Lower lobe of right lung (tissue), 2 donors: ENCODE data around the gene AQP2. TPM values are rescaled to one million over a fixed set of nuclear protein-coding genes. Genes with fewer than 3 reads are reported as not detected.

Source experiments
- ATAC-seq, 2 donors: fragments of 200-7000 bp; cut with Tn5 transposase; one replicate each; pipeline ENCODE4 v1.9.1; 2020 to 2022; ENCODE audit warnings: mild to moderate bottlenecking in 2 of 2, moderate library complexity in 2 of 2
- DNase-seq: peaks from one replicate; pipeline ENCODE4 v3.0.0-alpha.2; 2020
- H3K27ac ChIP-seq: fragments of 200-600 bp; one replicate; pipeline ENCODE4 v1.8.0; 2022
- H3K27me3 ChIP-seq: fragments of 200-600 bp; one replicate; pipeline ENCODE4 v1.8.0; 2022; ENCODE audit warnings: low read depth
- H3K36me3 ChIP-seq: fragments of 200-600 bp; one replicate; pipeline ENCODE4 v1.8.0; 2022; ENCODE audit warnings: mild to moderate bottlenecking
- H3K4me1 ChIP-seq: fragments of 200-600 bp; one replicate; pipeline ENCODE4 v1.8.0; 2022
- H3K4me3 ChIP-seq: fragments of 200-600 bp; one replicate; pipeline ENCODE4 v1.8.0; 2022; ENCODE audit warnings: mild to moderate bottlenecking
- H3K9me3 ChIP-seq: fragments of 200-600 bp; one replicate; pipeline ENCODE4 v1.8.0; 2022
- intact Hi-C: fragments of 100-400 bp; cut with DNase I; formaldehyde crosslinking; loops from one replicate; pipeline ENCODE4 v1.11.0; 2022
- total RNA-seq: library from RNA; stranded (reverse); fragmentation: NEBNext Ultra II Directional; extraction: Animal tissue kit (Norgen Biotek cat#: 25700); gene quantifications from one replicate; pipeline ENCODE4 v1.2.1, GENCODE V29; 2021
- TF ChIP-seq, protein P1 (sequence below): fragments of 200-600 bp; IDR thresholded peaks from one replicate; pipeline ENCODE4 v1.8.0; 2022; ENCODE audit warnings: antibody characterized with exemption, mild to moderate bottlenecking
- donor health status: DM: no; HTN: yes; CAD: no; lungs with severe emphysema.

AQP2 gene
- total RNA-seq, 1 donor from 2014 or later = not detected

DNA sequence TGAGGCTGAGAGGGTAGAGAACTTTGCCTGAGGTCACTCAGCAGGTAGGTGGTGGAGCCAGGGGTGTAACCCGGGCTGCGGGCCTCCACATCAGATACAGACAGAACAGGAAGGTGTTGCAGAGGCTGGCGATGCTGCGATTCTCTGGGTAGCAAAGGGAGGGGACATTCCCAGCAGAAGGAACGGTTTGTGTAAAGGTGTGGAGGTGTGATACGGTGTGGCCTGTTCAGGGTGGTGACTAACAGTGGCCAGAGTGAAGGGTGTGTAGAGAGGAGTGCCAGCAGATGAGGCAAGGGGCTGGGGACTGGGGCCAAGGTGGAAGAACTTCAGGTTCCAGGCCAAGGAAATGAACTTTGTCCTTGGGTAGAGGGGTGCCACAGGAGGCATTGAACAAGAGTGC lies 28.6 kb upstream of the AQP2 start:
- Histone ChIP-seq H3K9me3 (no peaks in the 10 kb centered on the region), H3K4me1 (peaks cover 10% of the 10 kb centered on the region), H3K4me3 (no peak overlapping the region), H3K36me3 (no peaks in the 10 kb centered on the region), H3K27me3 (no peaks in the 10 kb centered on the region), H3K27ac (no peak overlapping the region)
- DNase-seq (no peak), ATAC-seq (no peak)
- intact Hi-C loops = no loop called here
- TF ChIP-seq, protein P1, sequence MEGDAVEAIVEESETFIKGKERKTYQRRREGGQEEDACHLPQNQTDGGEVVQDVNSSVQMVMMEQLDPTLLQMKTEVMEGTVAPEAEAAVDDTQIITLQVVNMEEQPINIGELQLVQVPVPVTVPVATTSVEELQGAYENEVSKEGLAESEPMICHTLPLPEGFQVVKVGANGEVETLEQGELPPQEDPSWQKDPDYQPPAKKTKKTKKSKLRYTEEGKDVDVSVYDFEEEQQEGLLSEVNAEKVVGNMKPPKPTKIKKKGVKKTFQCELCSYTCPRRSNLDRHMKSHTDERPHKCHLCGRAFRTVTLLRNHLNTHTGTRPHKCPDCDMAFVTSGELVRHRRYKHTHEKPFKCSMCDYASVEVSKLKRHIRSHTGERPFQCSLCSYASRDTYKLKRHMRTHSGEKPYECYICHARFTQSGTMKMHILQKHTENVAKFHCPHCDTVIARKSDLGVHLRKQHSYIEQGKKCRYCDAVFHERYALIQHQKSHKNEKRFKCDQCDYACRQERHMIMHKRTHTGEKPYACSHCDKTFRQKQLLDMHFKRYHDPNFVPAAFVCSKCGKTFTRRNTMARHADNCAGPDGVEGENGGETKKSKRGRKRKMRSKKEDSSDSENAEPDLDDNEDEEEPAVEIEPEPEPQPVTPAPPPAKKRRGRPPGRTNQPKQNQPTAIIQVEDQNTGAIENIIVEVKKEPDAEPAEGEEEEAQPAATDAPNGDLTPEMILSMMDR = no peak

DNA sequence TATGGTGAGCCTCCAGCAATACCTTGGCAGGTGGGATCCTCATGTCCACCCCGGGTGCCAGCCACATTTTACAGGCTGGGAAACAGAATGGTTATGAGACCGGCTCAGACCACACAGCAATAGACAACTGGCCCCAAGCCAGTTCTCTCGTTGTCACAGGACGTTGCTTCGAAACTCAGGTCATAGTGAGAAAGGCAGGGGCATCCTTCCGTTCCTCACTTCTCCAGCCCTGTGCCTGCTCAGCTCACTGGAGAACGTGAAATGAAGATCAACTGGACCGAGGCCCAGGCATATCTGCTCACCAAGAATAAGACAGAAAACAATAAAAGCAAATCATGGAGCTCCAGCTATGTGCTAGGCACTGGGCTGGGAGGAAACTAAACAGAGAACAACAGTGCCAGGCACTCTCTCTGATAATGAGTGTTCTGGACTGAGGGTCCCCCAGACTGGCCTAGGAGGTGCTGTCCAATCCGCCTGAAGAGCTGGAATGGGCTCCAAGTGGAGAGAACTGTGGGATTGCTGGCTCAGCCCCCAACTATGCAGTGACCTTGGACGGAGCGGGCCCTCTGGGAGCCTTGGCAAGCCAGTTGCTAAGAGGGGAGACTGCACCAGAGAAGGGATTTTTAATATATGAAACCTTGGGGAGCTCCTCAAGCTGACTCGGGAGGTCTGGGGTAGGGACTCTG lies 28.0 kb upstream of the AQP2 start:
- H3K27me3 ChIP-seq = no peaks in the 10 kb centered on the region
- H3K4me1 ChIP-seq = peaks cover 10% of the 10 kb centered on the region
- intact Hi-C loops = no loop called here
- H3K9me3 ChIP-seq = no peaks in the 10 kb centered on the region
- no peaks in the 10 kb centered on the region for H3K36me3 ChIP-seq
- no peak overlapping the region for H3K4me3 ChIP-seq
- TF ChIP-seq, protein P1 = no peak
- no peak overlapping the region for H3K27ac ChIP-seq
- ATAC-seq (no peak), DNase-seq (no peak)

DNA sequence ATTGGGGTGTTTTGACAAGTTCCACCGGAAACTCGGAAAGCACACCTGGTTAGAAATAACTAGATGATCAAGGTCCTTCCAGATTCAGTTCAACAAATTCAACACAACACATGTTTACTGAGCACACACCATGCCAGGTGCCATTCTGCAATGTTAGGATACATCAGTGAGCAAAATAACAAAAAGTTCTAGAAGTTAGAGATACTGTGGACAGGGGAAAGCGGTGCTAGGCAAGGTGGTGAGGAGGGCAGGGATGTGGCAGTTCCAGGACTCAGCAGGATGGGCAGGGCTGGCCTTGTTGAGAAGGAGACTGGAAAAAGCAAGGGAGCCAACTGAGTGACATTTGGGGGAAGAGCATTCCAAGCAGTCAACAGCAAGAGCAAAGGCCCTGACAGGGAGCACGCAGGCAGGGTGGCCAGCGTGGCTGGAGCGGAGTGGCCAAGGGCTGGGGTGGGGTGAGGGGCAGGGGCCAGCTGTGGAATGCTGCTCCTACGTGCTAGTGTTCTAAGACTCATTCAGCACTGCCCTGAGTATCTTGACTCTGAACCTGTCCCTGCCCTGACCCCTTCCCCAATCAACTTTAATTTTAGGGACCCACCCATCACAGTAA lies 27.4 kb upstream of the AQP2 start:
- Histone ChIP-seq H3K27ac (no peak overlapping the region), H3K27me3 (no peaks in the 10 kb centered on the region), H3K36me3 (no peaks in the 10 kb centered on the region), H3K4me1 (peaks cover 10% of the 10 kb centered on the region), H3K4me3 (no peak overlapping the region), H3K9me3 (no peaks in the 10 kb centered on the region)
- intact Hi-C loops = no loop called here
- TF ChIP-seq, protein P1 = no peak
- ATAC-seq (no peak), DNase-seq (no peak)

DNA sequence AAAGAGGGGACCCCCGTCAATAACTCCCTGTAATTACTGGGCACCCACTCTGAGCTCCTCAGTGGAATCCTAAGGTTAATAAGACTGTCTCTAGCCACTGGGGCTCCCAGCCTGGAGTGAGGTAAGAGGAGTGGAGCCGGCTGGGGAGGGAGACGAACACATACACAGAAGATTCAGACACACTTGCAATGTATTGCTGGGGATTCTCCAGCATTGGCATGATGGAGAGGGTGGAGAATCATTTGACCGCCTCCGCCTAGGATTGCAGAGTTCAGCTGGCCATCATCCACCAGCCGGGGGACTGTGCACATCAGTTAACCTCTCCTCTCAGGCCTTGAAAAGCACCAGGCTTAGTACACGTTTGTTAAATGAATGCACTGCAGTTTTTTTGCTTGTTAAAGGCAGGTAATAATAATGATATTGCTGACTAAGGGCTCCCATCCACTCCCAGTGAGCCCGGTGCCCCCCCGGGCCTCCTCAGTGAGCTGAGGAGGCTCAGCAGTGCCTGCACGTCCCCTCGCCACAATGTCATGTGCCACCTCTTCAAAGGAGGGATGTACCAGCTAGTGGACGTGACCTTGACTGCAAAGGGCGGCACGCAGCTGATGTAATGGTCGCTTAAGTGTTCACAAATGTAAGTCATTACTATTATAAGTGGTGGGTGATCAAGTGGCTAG lies 26.5 kb upstream of the AQP2 start:
- DNase-seq (no peak), ATAC-seq (no peak)
- Histone ChIP-seq H3K4me3 (no peak overlapping the region), H3K27me3 (no peaks in the 10 kb centered on the region), H3K9me3 (no peaks in the 10 kb centered on the region), H3K4me1 (peaks cover 10% of the 10 kb centered on the region), H3K27ac (no peak overlapping the region), H3K36me3 (no peaks in the 10 kb centered on the region)
- intact Hi-C loops = no loop called here
- TF ChIP-seq, protein P1 = no peak

DNA sequence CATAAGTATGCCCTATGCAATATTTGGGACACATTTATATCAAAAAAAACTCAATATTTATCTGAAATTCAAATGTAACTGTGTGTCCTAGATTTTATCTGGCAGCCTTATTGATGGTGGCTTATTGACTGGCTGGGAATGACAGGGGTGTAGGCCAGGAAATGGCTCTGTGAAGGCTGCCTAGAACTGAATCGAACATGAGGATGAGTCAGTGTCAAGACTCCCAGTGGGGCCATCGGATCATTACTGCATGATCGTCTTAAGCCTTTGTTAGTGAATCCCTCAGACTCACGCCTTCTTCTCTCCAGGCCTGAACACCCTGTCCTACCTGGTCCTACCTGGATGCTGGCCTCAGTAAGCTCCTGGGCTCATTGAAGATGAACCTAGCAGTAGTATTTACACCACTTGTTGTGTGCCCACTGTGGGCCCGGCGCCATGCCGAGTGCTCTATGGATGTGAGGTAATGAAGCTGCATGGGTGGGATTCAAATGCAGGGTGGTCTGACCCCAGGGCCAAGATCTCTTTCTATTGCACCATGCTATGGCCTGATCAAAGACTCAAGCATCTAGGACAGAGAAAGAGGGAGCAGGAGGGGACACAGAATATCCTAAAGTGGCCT lies 25.8 kb upstream of the AQP2 start:
- no peak for DNase-seq
- TF ChIP-seq, protein P1 = no peak
- Histone ChIP-seq H3K27ac (no peak overlapping the region), H3K4me3 (no peak overlapping the region), H3K9me3 (no peaks in the 10 kb centered on the region), H3K36me3 (no peaks in the 10 kb centered on the region), H3K4me1 (peaks cover 9% of the 10 kb centered on the region), H3K27me3 (no peaks in the 10 kb centered on the region)
- intact Hi-C loops = no loop called here
- no peak for ATAC-seq
